Measurements from ENCODE around the gene ZMYM4.
"Not testable (repeated sequence)": the region's sequence is repeated elsewhere in the genome, so short reads cannot be mapped to it uniquely, and the experiment has no call there.

The ZMYM4 gene

GRCh38 chr1:35461966-35462651 is 193.6 kb downstream of the ZMYM4 start:
- no peak for FAIRE-seq

GRCh38 chr1:35463232-35463631 is 194.7 kb downstream of the ZMYM4 start:
- no peak for FAIRE-seq

- not testable (repeated sequence) for FAIRE-seq
These were observed 195.2 kb downstream of the ZMYM4 start for GRCh38 chr1:35463749-35464148.

GRCh38 chr1:35466120-35466519 is 197.6 kb downstream of the ZMYM4 start:
- no peak for FAIRE-seq

GRCh38 chr1:35470977-35471613 is 202.6 kb downstream of the ZMYM4 start:
- no peak for FAIRE-seq

Measured in G401.6 (cell line).